ENCODE results near the gene AMMECR1L. TPM values are rescaled to one million over a fixed set of nuclear protein-coding genes. Genes with fewer than 3 reads are reported as not detected.
"Not testable (repeated sequence)": the region's sequence is repeated elsewhere in the genome, so short reads cannot be mapped to it uniquely, and the experiment has no call there.

The AMMECR1L gene
- total RNA-seq (2013; cell fraction: nucleolus; rRNA removed): 18.2 and 18.4 TPM in 2 replicates
- total RNA-seq (2014; rRNA removed) (7.5 and 9.0 TPM in 2 replicates), total RNA-seq (2014; rRNA removed; fragmentation: Illumina TruSeq; extraction: Trizol) (8.6 TPM in 2 replicates), total RNA-seq (2021) (10.7 and 11.6 TPM in 2 replicates), polyA plus RNA-seq (2011; rRNA removed) (9.4 and 10.5 TPM in 2 replicates), polyA plus RNA-seq (2014; fragmentation: Illumina TruSeq; extraction: Trizol) (12.1 and 12.9 TPM in 2 replicates), polyA plus RNA-seq (2014; fragmentation: Nextera tagmentation; extraction: Ambion mirVana) (1 to 10 TPM; 2.7 to 3.1 TPM), polyA plus RNA-seq (2014; rRNA removed) (7.7 and 8.6 TPM in 2 replicates), polyA plus RNA-seq (2016; fragmentation: Nextera tagmentation; extraction: Ambion mirVana) (1 to 10 TPM; 6.7 to 7.1 TPM), polyA minus RNA-seq (2011; rRNA and poly(A)+ RNA removed) (10.8 and 13.2 TPM in 2 replicates), Bru-seq, nascent RNA (percentile 83 among the genes with signal in this experiment), BruChase-seq, experiment 1, labeled RNA remaining after a 6-hour chase (percentile 87 among the genes with signal in this experiment), BruChase-seq, experiment 2, labeled RNA remaining after a 2-hour chase (percentile 92 among the genes with signal in this experiment)
- polyA plus RNA-seq (2011; ENCODE audit: low read depth): 4.5 TPM
- 9.2 and 11.5 TPM in 2 replicates for polyA plus RNA-seq (2011; cell fraction: cytosol; rRNA removed)
- polyA plus RNA-seq (2011; cell fraction: nucleus; rRNA removed): 17.2 and 17.9 TPM in 2 replicates
- 6.0 and 8.0 TPM in 2 replicates for polyA plus RNA-seq (2012)
- polyA minus RNA-seq (2011; cell fraction: cytosol; rRNA and poly(A)+ RNA removed): 4.7 and 5.3 TPM in 2 replicates
- 6.4 and 8.5 TPM in 2 replicates for polyA minus RNA-seq (2011; cell fraction: nucleus; rRNA and poly(A)+ RNA removed)
- long read RNA-seq, experiment 1, full-length matches to known transcripts: 1 of 2 reads
- long read RNA-seq, experiment 1, partial matches to known transcripts: 0 of 2 reads
- long read RNA-seq, experiment 1, other reads (novel, unspliced or antisense): 1 of 2 reads
- long read RNA-seq, experiment 2, full-length matches to known transcripts: 1 of 11 reads
- long read RNA-seq, experiment 2, partial matches to known transcripts: 10 of 11 reads
- long read RNA-seq, experiment 2, other reads (novel, unspliced or antisense): 0 of 11 reads

DNA sequence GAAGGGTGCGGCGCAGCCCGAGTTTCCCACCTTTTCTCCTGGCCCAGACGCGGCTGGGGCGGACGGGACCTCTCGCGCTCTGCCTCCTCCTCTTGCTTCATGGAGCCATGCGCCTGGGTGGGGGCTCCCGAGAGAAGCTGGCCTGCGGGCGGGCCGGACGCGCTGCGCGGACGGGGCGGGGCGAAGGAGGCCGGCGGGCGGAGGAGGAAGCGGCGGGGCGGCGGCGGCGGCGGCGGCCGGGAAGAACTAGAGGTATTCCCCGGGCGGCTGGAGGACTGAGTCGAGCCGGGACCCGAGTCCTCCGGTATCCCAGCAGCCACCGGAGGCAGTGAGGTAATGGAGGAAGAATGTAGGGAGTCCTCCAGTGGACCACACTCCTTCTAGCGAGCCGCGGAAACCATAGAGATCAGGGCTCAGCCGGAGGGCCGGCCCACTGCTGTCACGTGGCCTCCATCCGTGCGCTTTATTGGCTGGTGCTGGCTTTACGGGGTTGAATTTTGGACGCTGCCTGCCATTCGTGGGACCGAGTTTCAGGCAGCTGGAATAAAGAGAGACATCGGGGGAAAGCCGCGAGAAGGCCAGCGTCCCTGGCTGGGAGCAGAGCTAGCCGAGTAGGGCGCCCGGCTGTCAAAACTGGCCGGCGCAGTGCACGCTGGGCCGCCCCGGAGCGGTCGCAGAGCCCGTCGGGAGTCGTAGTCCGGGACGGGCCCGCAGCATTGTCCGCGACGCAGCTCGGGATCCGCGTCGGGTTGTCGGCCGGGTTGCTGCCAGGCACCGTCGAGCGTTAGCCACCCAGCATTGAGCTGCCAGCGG, at the start of gene AMMECR1L:
Gene AMMECR1L (minus strand): TSS at position 177 of the 813 bp plus-strand sequence. CDS start 11,722 bp downstream, outside the sequence.
- H3K36me3 ChIP-seq (ENCODE audit: control insufficient read depth in 2 of 2, insufficient read depth in 2 of 2, low read length in 1 of 2); H4K20me1 ChIP-seq (ENCODE audit: control insufficient read depth, insufficient read depth); intact Hi-C loops (cut with micrococcal nuclease; ENCODE audit: unreplicated experiment); POLR2A ChIA-PET; FAIRE-seq; H3K27me3 ChIP-seq (replicated peaks in 1 of 2; ENCODE audit: control insufficient read depth in 2 of 2, insufficient read depth in 2 of 2, low read length in 1 of 2); CTCF ChIA-PET; DNase-seq (ENCODE audit: low read depth, low spot score); H3K9me3 ChIP-seq (replicated peaks; ENCODE audit: control insufficient read depth, insufficient read depth, low read length); SMC1A ChIA-PET (ENCODE audit: uncharacterized antibody, unreplicated experiment); H3K4me1 ChIP-seq (ENCODE audit: control insufficient read depth, insufficient read depth, low read length); in situ Hi-C loops (cut with MboI); BruUV-seq (replicated peaks); RAD21 ChIA-PET (ENCODE audit: unreplicated experiment): not testable (repeated sequence)
- 0% methylated on average over 22 of the region's 85 CpGs for WGBS (ENCODE audit: insufficient coverage, insufficient replicate concordance, low lambda C conversion rate, missing lambda C conversion rate)
- Histone ChIP-seq H3K27ac (ENCODE audit: control insufficient read depth, insufficient read depth) (0 out of 2 replicates have a peak within 1 kb of the TSS, but pooled peaks have one; percentile 29), H3K4me3 (peak within 1 kb of the TSS; percentile 79), H2AFZ (ENCODE audit: control insufficient read depth, low read depth, low read length) (peak within 1 kb of the TSS; percentile 81), H3K9ac (ENCODE audit: control insufficient read depth, insufficient read depth, low read length) (peak within 1 kb of the TSS; percentile 45), H3K79me2 (ENCODE audit: control insufficient read depth, insufficient read depth, low read length) (peaks cover 37% of the 10 kb centered on the region), H3K4me2 (ENCODE audit: control insufficient read depth, insufficient read depth) (peak within 1 kb of the TSS; percentile 95)
- peak; percentile 94 for ATAC-seq
- TF ChIP-seq HCFC1 (IDR thresholded peaks at IDR 0.05; ENCODE audit: low read length) (peak; percentile 72), RAD51 (IDR thresholded peaks at IDR 0.05) (peak; percentile 87), POLR2A (IDR thresholded peaks at IDR 0.05; ENCODE audit: low read depth, low read length) (peak; percentile 47; the same call in 1 of the 2 replicates), IKZF1 (conservative IDR thresholded peaks at IDR 0.05) (peak; percentile 87), BACH1 (IDR thresholded peaks at IDR 0.05; ENCODE audit: borderline replicate concordance) (0 out of 2 replicates have a peak, but pooled peaks have one; percentile 27), SIX5 (IDR thresholded peaks at IDR 0.05; ENCODE audit: low read depth, low read length, severe bottlenecking) (peak; percentile 61), BHLHE40 (IDR thresholded peaks at IDR 0.05; ENCODE audit: borderline replicate concordance in 1 of 2, low read depth in 2 of 2, low read length in 1 of 2) (peak in 1 of 2 experiments; percentile 31; a peak in 1 of 4 replicates)
- TF ChIP-seq, protein P1, sequence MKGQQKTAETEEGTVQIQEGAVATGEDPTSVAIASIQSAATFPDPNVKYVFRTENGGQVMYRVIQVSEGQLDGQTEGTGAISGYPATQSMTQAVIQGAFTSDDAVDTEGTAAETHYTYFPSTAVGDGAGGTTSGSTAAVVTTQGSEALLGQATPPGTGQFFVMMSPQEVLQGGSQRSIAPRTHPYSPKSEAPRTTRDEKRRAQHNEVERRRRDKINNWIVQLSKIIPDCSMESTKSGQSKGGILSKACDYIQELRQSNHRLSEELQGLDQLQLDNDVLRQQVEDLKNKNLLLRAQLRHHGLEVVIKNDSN (IDR thresholded peaks at IDR 0.05; ENCODE audit: borderline replicate concordance, extremely low read length, insufficient read depth, low read depth, low read length): peak; percentile 59
- TF ChIP-seq, protein P2, sequence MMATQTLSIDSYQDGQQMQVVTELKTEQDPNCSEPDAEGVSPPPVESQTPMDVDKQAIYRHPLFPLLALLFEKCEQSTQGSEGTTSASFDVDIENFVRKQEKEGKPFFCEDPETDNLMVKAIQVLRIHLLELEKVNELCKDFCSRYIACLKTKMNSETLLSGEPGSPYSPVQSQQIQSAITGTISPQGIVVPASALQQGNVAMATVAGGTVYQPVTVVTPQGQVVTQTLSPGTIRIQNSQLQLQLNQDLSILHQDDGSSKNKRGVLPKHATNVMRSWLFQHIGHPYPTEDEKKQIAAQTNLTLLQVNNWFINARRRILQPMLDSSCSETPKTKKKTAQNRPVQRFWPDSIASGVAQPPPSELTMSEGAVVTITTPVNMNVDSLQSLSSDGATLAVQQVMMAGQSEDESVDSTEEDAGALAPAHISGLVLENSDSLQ (IDR thresholded peaks at IDR 0.05): 0 out of 2 replicates have a peak, but pooled peaks have one; percentile 6
- TF ChIP-seq, protein P3, sequence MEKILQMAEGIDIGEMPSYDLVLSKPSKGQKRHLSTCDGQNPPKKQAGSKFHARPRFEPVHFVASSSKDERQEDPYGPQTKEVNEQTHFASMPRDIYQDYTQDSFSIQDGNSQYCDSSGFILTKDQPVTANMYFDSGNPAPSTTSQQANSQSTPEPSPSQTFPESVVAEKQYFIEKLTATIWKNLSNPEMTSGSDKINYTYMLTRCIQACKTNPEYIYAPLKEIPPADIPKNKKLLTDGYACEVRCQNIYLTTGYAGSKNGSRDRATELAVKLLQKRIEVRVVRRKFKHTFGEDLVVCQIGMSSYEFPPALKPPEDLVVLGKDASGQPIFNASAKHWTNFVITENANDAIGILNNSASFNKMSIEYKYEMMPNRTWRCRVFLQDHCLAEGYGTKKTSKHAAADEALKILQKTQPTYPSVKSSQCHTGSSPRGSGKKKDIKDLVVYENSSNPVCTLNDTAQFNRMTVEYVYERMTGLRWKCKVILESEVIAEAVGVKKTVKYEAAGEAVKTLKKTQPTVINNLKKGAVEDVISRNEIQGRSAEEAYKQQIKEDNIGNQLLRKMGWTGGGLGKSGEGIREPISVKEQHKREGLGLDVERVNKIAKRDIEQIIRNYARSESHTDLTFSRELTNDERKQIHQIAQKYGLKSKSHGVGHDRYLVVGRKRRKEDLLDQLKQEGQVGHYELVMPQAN (conservative IDR thresholded peaks at IDR 0.05): 0 out of 2 replicates have a peak, but pooled peaks have one; percentile 40
